Heart left ventricle (tissue), 16 donors: Measurements from ENCODE around the gene EPB41L2. TPM values are rescaled to one million over a fixed set of nuclear protein-coding genes. Genes with fewer than 3 reads are reported as not detected.
A peak's percentile ranks its signal among the peaks of the same experiment; 100 is the strongest.

ENCODE experiments used
- ATAC-seq, 4 donors: fragments of 200-7000 bp; cut with Tn5 transposase; one replicate each; pipeline ENCODE4 v1.9.1; 2020 to 2022; ENCODE audit warnings: moderate library complexity in 4 of 4, mild to moderate bottlenecking in 3 of 4, moderate number of reproducible peaks in 1 of 4
- DNase-seq, 5 donors: peaks; one replicate each; pipeline ENCODE4 v3.0.0-alpha.2; 2020
- H3K27ac ChIP-seq, 12 donors: fragments of 200-600 bp; sonication (generic) in 4 of 12; one replicate each; pipeline versions ENCODE4 v1.5.0 to v1.8.0; 2016 to 2022; ENCODE audit warnings: mild to moderate bottlenecking in 2 of 12
- H3K27me3 ChIP-seq, 9 donors: fragments of 200-600 bp; sonication (generic) in 2 of 9; one replicate each; pipeline versions ENCODE4 v1.5.1 to v1.8.0; 2016 to 2022; ENCODE audit warnings: mild to moderate bottlenecking in 3 of 9
- H3K36me3 ChIP-seq, 9 donors: fragments of 200-600 bp; sonication (generic) in 2 of 9; one replicate each; pipeline versions ENCODE4 v1.5.0 to v1.8.0; 2018 to 2022; ENCODE audit warnings: mild to moderate bottlenecking in 2 of 9
- H3K4me1 ChIP-seq, 12 donors: fragments of 200-600 bp; sonication (generic) in 4 of 12; one replicate each; pipeline versions ENCODE4 v1.5.0 to v1.8.0; 2016 to 2022; ENCODE audit warnings: mild to moderate bottlenecking in 3 of 12
- H3K4me3 ChIP-seq, 12 donors: fragments of 200-600 bp; sonication (generic) in 4 of 12; one replicate each; pipeline versions ENCODE4 v1.5.0 to v1.8.0; 2017 to 2022; ENCODE audit warnings: mild to moderate bottlenecking in 9 of 12, moderate library complexity in 4 of 12
- H3K9me3 ChIP-seq, 12 donors: fragments of 200-600 bp; sonication (generic) in 4 of 12; one replicate each; pipeline versions ENCODE4 v1.5.0 to v1.8.0; 2016 to 2022; ENCODE audit warnings: mild to moderate bottlenecking in 1 of 12
- CTCF ChIP-seq, 12 donors: fragments of 200-600 bp; sonication (generic) in 4 of 12; IDR thresholded peaks; one replicate each; pipeline versions ENCODE4 v1.5.0 to v1.8.0; 2018 to 2022; ENCODE audit warnings: antibody characterized with exemption in 12 of 12, mild to moderate bottlenecking in 5 of 12
- POLR2A ChIP-seq, 2 donors: fragments of 450-650 bp; IDR thresholded peaks; one replicate each; pipeline ENCODE4 v1.6.1; 2017; ENCODE audit warnings: antibody characterized with exemption in 2 of 2, mild to moderate bottlenecking in 2 of 2, moderate library complexity in 2 of 2
- WGBS, 4 donors: extraction: QIAGEN DNeasy Blood & Tissue Kit in 2 of 4; methylation state at CpG; one replicate each; pipeline versions ENCODE4 v1.1.5 to v1.1.7; 2013 to 2018; 5-methylcytosine and 5-hydroxymethylcytosine counted together
- intact Hi-C, 10 donors: fragments of 100-400 bp; cut with DNase I; formaldehyde crosslinking; loops; one replicate each; pipeline versions ENCODE4 v1.11.1 to v1.14.2; 2022
- polyA plus RNA-seq, 2 donors: library from polyadenylated mRNA; stranded (reverse); fragments of 200-250 nt; gene quantifications; one replicate each; pipeline ENCODE4 v1.2.3, GENCODE V29; 2013
- total RNA-seq, 9 donors: library from RNA; depleted of rRNA in 2 of 9; stranded (reverse); fragments of >200 nt in 2 of 9; fragmentation: NEBNext Ultra II Directional in 3 of 9; extraction: Animal tissue kit (Norgen Biotek cat#: 25700) in 3 of 9; gene quantifications; one replicate each; pipeline versions ENCODE4 v1.1.0 to v1.2.4, GENCODE V29; 2016 to 2023
- donor health status: ischemic (EF 13 %, LVEDD 7.1; RV severe dilation, severe dysfunction).
- donor health status: healthy with polysubstance abuse.
- donor health status: DM: no; HTN: yes; CAD: no.
- donor health status: DM: no; HTN: no; CAD: no.
- donor health status: ischemic (EF 25% LVEDD 6.9; RV normal size, moderate dysfunction).
- donor health status: ischemic (EF 25% LVEDD 5.7; RV mildly dilated, moderate dysfunction).
- donor health status: healthy.
- donor health status: DM: yes; HTN: yes; CAD: no.
- donor health status: ischemic (EF 35%, LVEDD 5.7; RV mildly dilated, moderate dysfunction).
- donor health status: nonischemic (EF 11% LVEDD 7.7; RV severe dilation, severe dysfunction).
- donor health status: DM: yes; HTN: yes; CAD: no.
- donor health status: PGD.
- donor health status: ischemic (EF 29% LVEDD 5.4; RV normal size, mild dysfunction).
- donor health status: nonischemic (EF 23%, LVEDD 6.1; RV moderate dilation, normal function).

The EPB41L2 gene
- total and polyA plus RNA-seq, 11 donors: 21.3 to 115 (median 51.9) TPM

- H3K4me3 ChIP-seq: no peak overlapping the region
- DNase-seq: no peak
- WGBS, 4 donors: 92 to 100% (median 97%) methylated on average over 1 of the region's 1 CpG
- no peak overlapping the region for H3K27ac ChIP-seq
- H3K36me3 ChIP-seq: peaks cover 0 to 18% (median 0%) of the 10 kb centered on the region in 9 donors
- intact Hi-C loops: loop anchor here in 6 of 10 donors (10.0 kb wide), 1 partner anchor 525 kb away; no protein-coding TSS in a partner anchor
- H3K4me1 ChIP-seq: peaks cover 0 to 32% (median 4%) of the 10 kb centered on the region in 12 donors
- H3K27me3 ChIP-seq: no peaks in the 10 kb centered on the region
- TF ChIP-seq CTCF (IDR thresholded peaks at IDR 0.05) (no peak), POLR2A (IDR thresholded peaks at IDR 0.05) (no peak)
- H3K9me3 ChIP-seq: no peaks in the 10 kb centered on the region
- ATAC-seq: no peak
Measured at GRCh38 chr6:130849594-130849993, 213.5 kb downstream of the EPB41L2 start.

DNA sequence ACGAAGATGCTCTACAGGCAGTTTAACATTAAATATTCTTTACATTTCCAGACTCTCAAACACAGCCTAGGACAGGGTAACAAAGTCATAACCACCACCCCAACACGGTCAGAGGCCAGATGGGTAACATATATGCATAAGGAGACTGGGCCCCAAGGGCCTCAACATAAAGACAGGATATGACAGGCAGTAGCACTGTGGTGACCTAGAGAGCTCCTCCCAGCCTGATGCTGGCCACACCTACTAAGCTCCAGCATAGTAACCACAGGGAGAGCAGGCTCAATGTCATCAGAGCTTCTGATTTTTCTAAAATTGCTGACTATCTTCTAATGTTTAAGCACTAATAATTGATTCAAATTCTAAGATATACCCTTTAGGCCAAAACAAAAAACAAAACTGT is 214.1 kb downstream of the EPB41L2 start:
- Histone ChIP-seq H3K9me3 (no peaks in the 10 kb centered on the region), H3K36me3 (peaks cover 0 to 12% (median 0%) of the 10 kb centered on the region in 9 donors), H3K4me1 (peaks cover 0 to 30% (median 4%) of the 10 kb centered on the region in 12 donors), H3K4me3 (no peak overlapping the region), H3K27ac (no peak overlapping the region), H3K27me3 (no peaks in the 10 kb centered on the region)
- TF ChIP-seq POLR2A (IDR thresholded peaks at IDR 0.05) (no peak), CTCF (IDR thresholded peaks at IDR 0.05) (no peak)
- ATAC-seq (peak in 1 of 4 donors; percentile 34), DNase-seq (no peak)
- intact Hi-C loops: loop anchor here in 6 of 10 donors (10.0 kb wide), 1 partner anchor 524 kb away; no protein-coding TSS in a partner anchor
- 83 to 94% (median 90%) methylated on average over 2 of the region's 2 CpGs for WGBS, 4 donors

DNA sequence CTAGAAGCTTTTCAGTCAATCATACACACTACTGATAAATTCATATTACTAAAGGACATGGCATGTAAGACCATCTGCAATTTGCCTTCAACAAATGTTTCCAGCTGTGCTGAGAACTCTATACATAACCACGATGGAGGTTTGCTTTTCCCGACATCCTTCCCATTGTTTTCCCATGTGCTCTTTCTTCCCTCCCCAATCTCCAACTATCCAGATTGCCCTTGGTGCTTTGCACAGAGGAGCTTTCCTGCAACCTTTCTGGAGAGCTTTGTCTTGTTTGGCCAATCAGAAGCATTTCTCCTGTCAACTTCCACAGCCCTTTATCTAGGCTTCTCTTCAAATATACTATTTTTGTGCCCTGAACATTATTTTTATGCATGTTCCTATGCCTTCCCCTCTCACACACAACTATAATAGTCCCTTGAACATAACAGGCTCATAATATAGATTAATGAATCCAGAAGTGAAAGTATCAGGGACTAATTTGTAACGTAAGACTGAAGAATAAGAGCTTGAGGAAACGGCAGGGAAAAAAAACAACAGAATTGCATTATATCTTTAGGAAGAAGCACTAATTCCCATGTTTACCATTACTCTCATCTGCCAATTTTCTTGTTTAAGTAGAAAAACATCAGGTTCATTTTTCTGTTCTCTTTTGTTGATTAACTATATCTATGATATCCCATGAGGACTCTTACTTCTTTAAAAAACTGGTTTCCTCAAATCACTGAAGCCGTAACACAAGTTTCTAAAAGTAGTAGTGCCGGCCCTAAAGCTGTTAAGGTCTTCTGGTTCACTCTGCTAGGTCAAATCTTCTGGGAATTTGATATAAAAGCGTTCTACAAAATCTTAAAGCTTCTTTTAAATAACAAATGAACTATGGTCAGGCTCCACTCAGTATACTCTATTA is 215.8 kb downstream of the EPB41L2 start:
- intact Hi-C loops: loop anchor here in 6 of 10 donors (10.0 kb wide), 1 partner anchor 522 kb away; no protein-coding TSS in a partner anchor
- WGBS, 4 donors: 48 to 59% (median 49%) methylated on average over 7 of the region's 7 CpGs
- H3K4me3 ChIP-seq: peak overlapping the region in 1 of 12 donors; percentile 22
- DNase-seq: no peak
- peaks cover 0 to 8% (median 0%) of the 10 kb centered on the region in 9 donors for H3K36me3 ChIP-seq
- peaks cover 0 to 34% (median 4%) of the 10 kb centered on the region in 12 donors for H3K4me1 ChIP-seq
- H3K27ac ChIP-seq: peak overlapping the region in 2 of 12 donors; percentile 4 to 5
- no peak for TF ChIP-seq POLR2A (IDR thresholded peaks at IDR 0.05)
- no peaks in the 10 kb centered on the region for H3K27me3 ChIP-seq
- ATAC-seq: peak in 1 of 4 donors; percentile 41
- no peaks in the 10 kb centered on the region for H3K9me3 ChIP-seq

GRCh38 chr6:130846501-130846900 is 216.5 kb downstream of the EPB41L2 start:
- intact Hi-C loops: loop anchor here in 6 of 10 donors (10.0 kb wide), 1 partner anchor 522 kb away; no protein-coding TSS in a partner anchor
- peaks cover 0 to 10% (median 0%) of the 10 kb centered on the region in 9 donors for H3K36me3 ChIP-seq
- no peak overlapping the region for H3K27ac ChIP-seq
- TF ChIP-seq CTCF (IDR thresholded peaks at IDR 0.05) (no peak), POLR2A (IDR thresholded peaks at IDR 0.05) (no peak)
- 69 to 83% (median 79%) methylated on average over 1 of the region's 1 CpG for WGBS, 4 donors
- peaks cover 0 to 37% (median 4%) of the 10 kb centered on the region in 12 donors for H3K4me1 ChIP-seq
- no peaks in the 10 kb centered on the region for H3K9me3 ChIP-seq
- H3K4me3 ChIP-seq: no peak overlapping the region
- DNase-seq (no peak), ATAC-seq (no peak)
- no peaks in the 10 kb centered on the region for H3K27me3 ChIP-seq
